ENCODE data around the gene COL4A1. TPM values are rescaled to one million over a fixed set of nuclear protein-coding genes. Genes with fewer than 3 reads are reported as not detected.

Gene COL4A1
- total RNA-seq, 2 experiments from 2014 or later: 0.08 to 0.16 TPM

DNA sequence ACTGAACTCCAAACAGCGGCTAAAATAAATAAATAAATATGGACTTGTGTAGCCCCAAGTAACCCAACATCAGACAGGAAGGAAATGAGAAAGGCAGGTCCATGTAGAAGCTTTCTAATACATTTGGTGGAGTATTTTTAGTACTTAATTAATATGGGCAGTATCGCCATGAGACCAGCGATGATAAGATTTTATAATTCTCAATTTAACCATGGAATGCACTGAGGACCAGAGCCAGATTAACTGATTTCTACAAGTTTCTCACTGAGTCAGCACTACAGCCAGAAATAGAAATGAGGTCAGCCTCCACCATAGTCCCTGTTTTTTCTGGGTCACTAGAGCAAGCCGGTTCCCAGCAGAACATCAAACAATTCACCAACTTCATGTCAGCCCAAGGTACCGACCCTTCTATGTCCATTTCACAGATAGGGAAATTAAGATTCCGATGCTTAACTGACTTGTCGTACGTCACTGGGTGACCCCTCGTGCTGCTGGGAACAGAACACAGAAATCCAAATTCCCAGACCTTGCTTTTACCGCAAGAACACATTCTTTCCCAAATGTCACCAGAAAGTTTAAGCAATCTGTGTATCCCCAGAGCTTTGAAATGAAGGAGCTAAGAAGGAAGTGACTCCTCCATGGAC lies 90.4 kb downstream of the COL4A1 start:
- DNase-seq: no peak
- Mint-ChIP-seq H3K4me3 (no peak overlapping the region), H3K9me3 (no peaks in the 10 kb centered on the region), H3K4me1 (ENCODE audit: low read depth) (no peaks in the 10 kb centered on the region), H3K36me3 (ENCODE audit: low read depth) (no peaks in the 10 kb centered on the region), H3K27ac (no peak overlapping the region), H3K27me3 (peaks cover 45% of the 10 kb centered on the region)
- Histone ChIP-seq H3K9me3 (ENCODE audit: control insufficient read depth in 1 of 2, insufficient read depth in 1 of 2, low read length in 2 of 2) (no peaks in the 10 kb centered on the region), H3K4me3 (ENCODE audit: low read length) (no peak overlapping the region), H3K27ac (ENCODE audit: low read depth in 1 of 2, low read length in 2 of 2) (no peak overlapping the region), H3K27me3 (ENCODE audit: control insufficient read depth in 1 of 2, insufficient read depth in 2 of 2, low read length in 2 of 2) (peaks cover 3 to 6% of the 10 kb centered on the region in 2 experiments), H3K4me1 (ENCODE audit: insufficient read depth, low read length) (no peaks in the 10 kb centered on the region), H3K36me3 (ENCODE audit: insufficient read depth, low read length) (no peaks in the 10 kb centered on the region)
- intact Hi-C loops (cut with DNase I, micrococcal nuclease): no loop called here
- TF ChIP-seq, protein P1, sequence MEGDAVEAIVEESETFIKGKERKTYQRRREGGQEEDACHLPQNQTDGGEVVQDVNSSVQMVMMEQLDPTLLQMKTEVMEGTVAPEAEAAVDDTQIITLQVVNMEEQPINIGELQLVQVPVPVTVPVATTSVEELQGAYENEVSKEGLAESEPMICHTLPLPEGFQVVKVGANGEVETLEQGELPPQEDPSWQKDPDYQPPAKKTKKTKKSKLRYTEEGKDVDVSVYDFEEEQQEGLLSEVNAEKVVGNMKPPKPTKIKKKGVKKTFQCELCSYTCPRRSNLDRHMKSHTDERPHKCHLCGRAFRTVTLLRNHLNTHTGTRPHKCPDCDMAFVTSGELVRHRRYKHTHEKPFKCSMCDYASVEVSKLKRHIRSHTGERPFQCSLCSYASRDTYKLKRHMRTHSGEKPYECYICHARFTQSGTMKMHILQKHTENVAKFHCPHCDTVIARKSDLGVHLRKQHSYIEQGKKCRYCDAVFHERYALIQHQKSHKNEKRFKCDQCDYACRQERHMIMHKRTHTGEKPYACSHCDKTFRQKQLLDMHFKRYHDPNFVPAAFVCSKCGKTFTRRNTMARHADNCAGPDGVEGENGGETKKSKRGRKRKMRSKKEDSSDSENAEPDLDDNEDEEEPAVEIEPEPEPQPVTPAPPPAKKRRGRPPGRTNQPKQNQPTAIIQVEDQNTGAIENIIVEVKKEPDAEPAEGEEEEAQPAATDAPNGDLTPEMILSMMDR (IDR thresholded peaks at IDR 0.05): no peak
- no peak for ATAC-seq (ENCODE audit: poor library complexity)
- ChIA-PET POLR2A (no interaction called here), CTCF (no interaction called here)

DNA sequence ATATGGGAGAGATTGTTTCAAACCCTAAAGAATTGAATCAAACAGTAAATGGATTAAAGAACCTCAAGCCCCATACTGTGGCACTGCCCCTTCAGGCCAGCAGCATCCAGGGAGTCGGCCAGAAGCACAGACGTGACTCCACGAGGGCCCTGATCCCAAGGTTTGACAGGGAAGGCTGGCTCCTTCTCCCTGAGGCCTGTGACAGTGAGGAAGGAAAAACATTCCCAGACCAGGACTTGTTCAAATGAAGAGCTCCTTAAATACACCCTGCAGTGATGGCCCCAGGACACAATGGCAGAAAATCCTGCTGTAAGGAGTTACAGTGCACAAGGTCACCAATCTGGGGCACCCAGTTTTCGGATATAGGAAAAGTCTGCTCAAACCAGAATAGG lies 91.0 kb downstream of the COL4A1 start:
- ATAC-seq (ENCODE audit: poor library complexity): no peak
- Histone ChIP-seq H3K27ac (ENCODE audit: low read depth in 1 of 2, low read length in 2 of 2) (no peak overlapping the region), H3K4me1 (ENCODE audit: insufficient read depth, low read length) (no peaks in the 10 kb centered on the region), H3K4me3 (ENCODE audit: low read length) (no peak overlapping the region), H3K9me3 (ENCODE audit: control insufficient read depth in 1 of 2, insufficient read depth in 1 of 2, low read length in 2 of 2) (no peaks in the 10 kb centered on the region), H3K36me3 (ENCODE audit: insufficient read depth, low read length) (no peaks in the 10 kb centered on the region), H3K27me3 (ENCODE audit: control insufficient read depth in 1 of 2, insufficient read depth in 2 of 2, low read length in 2 of 2) (peaks cover 3 to 6% of the 10 kb centered on the region in 2 experiments)
- ChIA-PET POLR2A (no interaction called here), CTCF (no interaction called here)
- intact Hi-C loops (cut with DNase I, micrococcal nuclease): no loop called here
- TF ChIP-seq, protein P1 (IDR thresholded peaks at IDR 0.05): no peak
- DNase-seq: no peak
- Mint-ChIP-seq H3K4me1 (ENCODE audit: low read depth) (no peaks in the 10 kb centered on the region), H3K27me3 (peaks cover 40% of the 10 kb centered on the region), H3K36me3 (ENCODE audit: low read depth) (no peaks in the 10 kb centered on the region), H3K27ac (no peak overlapping the region), H3K9me3 (no peaks in the 10 kb centered on the region), H3K4me3 (no peak overlapping the region)

- intact Hi-C loops (cut with DNase I, micrococcal nuclease): no loop called here
- ATAC-seq (ENCODE audit: poor library complexity): no peak
- peaks cover 39% of the 10 kb centered on the region for H3K27me3 Mint-ChIP-seq
- H3K4me1 Mint-ChIP-seq (ENCODE audit: low read depth): no peaks in the 10 kb centered on the region
- no peaks in the 10 kb centered on the region for H3K9me3 Mint-ChIP-seq
- H3K4me3 Mint-ChIP-seq: no peak overlapping the region
- H3K27me3 ChIP-seq (ENCODE audit: control insufficient read depth in 1 of 2, insufficient read depth in 2 of 2, low read length in 2 of 2): peaks cover 3 to 6% of the 10 kb centered on the region in 2 experiments
- H3K27ac ChIP-seq (ENCODE audit: low read depth in 1 of 2, low read length in 2 of 2): no peak overlapping the region
- CTCF ChIA-PET: no interaction called here
- H3K4me3 ChIP-seq (ENCODE audit: low read length): no peak overlapping the region
- H3K4me1 ChIP-seq (ENCODE audit: insufficient read depth, low read length): no peaks in the 10 kb centered on the region
- POLR2A ChIA-PET: no interaction called here
- no peaks in the 10 kb centered on the region for H3K36me3 ChIP-seq (ENCODE audit: insufficient read depth, low read length)
- TF ChIP-seq, protein P1 (IDR thresholded peaks at IDR 0.05): no peak
- DNase-seq: no peak
- H3K27ac Mint-ChIP-seq: no peak overlapping the region
- H3K36me3 Mint-ChIP-seq (ENCODE audit: low read depth): no peaks in the 10 kb centered on the region
- no peaks in the 10 kb centered on the region for H3K9me3 ChIP-seq (ENCODE audit: control insufficient read depth in 1 of 2, insufficient read depth in 1 of 2, low read length in 2 of 2)
These were observed 91.4 kb downstream of the COL4A1 start for GRCh38 chr13:110215606-110216005.

Data from CD4-positive, alpha-beta T cell (primary cell).